ENCODE measurements around the gene MYO5C. TPM values are rescaled to one million over a fixed set of nuclear protein-coding genes. Genes with fewer than 3 reads are reported as not detected.

MYO5C gene
- total RNA-seq, 1 donor from 2014 or later = 80.0 TPM

DNA sequence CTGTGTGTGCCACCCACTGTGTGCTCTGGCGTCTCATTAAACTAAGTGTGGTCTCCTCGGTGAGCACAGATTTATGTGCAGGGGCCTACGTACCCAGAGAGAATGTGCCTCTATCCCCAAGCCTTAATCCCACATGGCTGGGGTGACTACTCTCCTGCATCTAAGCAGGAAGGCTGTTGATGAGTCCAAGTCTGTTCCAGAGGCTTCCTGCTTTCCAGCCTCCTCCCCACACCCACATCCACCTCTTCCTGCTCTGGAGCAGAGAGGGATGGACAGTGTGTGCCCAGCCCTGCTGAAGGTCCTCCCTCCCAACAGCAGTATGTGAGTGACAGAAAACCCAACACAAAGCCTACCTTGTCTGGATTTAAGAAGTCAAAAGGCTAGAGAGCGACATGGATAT is 144.3 kb downstream of the MYO5C start:
- Histone ChIP-seq H3K36me3 (peaks cover 10% of the 10 kb centered on the region), H3K27ac (no peak overlapping the region), H3K4me3 (no peak overlapping the region), H3K27me3 (no peaks in the 10 kb centered on the region), H3K9me3 (no peaks in the 10 kb centered on the region), H3K4me1 (no peaks in the 10 kb centered on the region)
- intact Hi-C loops (cut with DNase I) = no loop called here
- TF ChIP-seq, protein P1, sequence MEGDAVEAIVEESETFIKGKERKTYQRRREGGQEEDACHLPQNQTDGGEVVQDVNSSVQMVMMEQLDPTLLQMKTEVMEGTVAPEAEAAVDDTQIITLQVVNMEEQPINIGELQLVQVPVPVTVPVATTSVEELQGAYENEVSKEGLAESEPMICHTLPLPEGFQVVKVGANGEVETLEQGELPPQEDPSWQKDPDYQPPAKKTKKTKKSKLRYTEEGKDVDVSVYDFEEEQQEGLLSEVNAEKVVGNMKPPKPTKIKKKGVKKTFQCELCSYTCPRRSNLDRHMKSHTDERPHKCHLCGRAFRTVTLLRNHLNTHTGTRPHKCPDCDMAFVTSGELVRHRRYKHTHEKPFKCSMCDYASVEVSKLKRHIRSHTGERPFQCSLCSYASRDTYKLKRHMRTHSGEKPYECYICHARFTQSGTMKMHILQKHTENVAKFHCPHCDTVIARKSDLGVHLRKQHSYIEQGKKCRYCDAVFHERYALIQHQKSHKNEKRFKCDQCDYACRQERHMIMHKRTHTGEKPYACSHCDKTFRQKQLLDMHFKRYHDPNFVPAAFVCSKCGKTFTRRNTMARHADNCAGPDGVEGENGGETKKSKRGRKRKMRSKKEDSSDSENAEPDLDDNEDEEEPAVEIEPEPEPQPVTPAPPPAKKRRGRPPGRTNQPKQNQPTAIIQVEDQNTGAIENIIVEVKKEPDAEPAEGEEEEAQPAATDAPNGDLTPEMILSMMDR (IDR thresholded peaks at IDR 0.05) = no peak
- no peak for DNase-seq
- peak; percentile 39 for ATAC-seq

DNA sequence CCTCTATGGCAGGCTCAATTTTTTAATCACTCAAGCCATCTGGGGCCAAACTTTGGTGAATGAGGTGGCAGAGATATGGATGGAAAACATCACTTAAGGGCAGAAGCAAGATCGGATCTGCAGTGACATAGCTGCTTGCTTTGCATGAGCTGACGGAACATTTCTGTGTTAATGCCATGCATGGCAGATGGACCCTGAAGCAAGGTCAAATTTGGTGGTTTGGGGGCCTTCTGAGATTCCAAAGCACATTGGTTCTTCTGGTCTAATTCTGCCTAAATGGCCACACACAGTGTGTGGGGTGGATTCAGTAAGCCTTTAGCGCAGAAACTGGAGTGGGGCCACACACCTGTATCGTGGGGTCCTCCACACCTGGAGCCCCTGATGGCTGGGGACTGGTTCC is 144.7 kb downstream of the MYO5C start:
- no peaks in the 10 kb centered on the region for H3K27me3 ChIP-seq
- H3K27ac ChIP-seq = no peak overlapping the region
- DNase-seq = no peak
- H3K9me3 ChIP-seq = no peaks in the 10 kb centered on the region
- intact Hi-C loops (cut with DNase I) = no loop called here
- TF ChIP-seq, protein P1 (IDR thresholded peaks at IDR 0.05) = no peak
- peaks cover 10% of the 10 kb centered on the region for H3K36me3 ChIP-seq
- no peak overlapping the region for H3K4me3 ChIP-seq
- ATAC-seq = no peak
- no peaks in the 10 kb centered on the region for H3K4me1 ChIP-seq

DNA sequence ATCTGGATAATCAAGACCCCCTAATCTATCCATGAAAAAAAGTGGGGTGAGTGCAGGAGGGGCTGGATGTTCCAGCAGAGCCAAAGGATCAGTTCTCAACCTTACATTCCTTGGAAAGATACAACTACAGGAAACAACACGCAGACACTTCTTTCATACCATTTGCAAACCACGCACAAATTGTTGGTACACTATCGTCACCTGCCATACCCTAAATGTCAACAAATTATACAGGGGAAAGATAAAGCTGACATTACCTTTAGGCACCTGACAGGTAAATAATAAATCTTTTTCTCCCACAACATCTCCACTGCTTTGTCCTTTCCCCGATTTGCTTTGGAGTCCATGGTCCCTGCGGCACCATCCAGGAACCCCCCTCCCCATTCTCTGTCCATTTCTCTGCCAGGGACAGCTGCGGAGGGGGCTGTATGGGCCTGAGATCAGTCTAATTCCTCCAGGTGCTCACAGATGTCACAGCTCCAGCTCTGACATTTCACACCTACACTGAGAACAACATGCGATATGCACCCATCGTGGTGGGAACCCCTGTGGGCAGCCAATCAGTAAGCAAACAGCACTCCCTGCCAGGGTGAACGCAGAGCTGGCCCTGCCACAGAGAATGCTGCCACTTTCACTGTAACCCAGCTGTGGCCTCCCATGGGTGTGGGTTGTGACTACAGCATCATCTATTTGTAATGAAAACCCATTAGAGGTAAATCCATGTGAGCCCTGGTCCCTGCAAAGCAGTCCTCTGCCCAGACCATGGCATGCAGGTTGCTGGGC is 145.4 kb downstream of the MYO5C start:
- Histone ChIP-seq H3K27me3 (no peaks in the 10 kb centered on the region), H3K4me1 (no peaks in the 10 kb centered on the region), H3K27ac (no peak overlapping the region), H3K4me3 (no peak overlapping the region), H3K9me3 (no peaks in the 10 kb centered on the region), H3K36me3 (peaks cover 10% of the 10 kb centered on the region)
- ATAC-seq (no peak), DNase-seq (no peak)
- TF ChIP-seq, protein P1 (IDR thresholded peaks at IDR 0.05) = no peak
- intact Hi-C loops (cut with DNase I) = no loop called here

DNA sequence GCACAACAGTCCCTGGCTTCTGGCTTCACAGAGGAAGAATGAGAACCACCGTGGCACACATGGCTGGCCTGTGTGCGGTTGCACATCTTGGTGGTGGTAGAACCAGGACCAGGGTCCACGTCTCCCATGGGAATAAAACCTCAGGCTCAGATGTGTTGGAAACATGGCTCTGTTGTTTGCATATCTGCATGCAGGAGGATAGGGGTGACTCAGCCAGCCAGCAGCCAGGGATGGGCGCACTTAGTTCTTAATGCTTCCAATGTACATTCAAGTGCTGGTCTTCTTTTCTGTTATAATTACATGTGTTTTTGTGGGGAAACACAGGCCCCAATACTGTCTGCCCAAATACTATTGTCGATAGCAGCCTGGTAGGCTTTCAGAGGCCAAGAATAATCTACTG is 147.2 kb downstream of the MYO5C start:
- H3K36me3 ChIP-seq = peaks cover 10% of the 10 kb centered on the region
- no peak overlapping the region for H3K27ac ChIP-seq
- H3K4me1 ChIP-seq = no peaks in the 10 kb centered on the region
- DNase-seq = no peak
- no peak overlapping the region for H3K4me3 ChIP-seq
- TF ChIP-seq, protein P1 (IDR thresholded peaks at IDR 0.05) = no peak
- no peak for ATAC-seq
- H3K9me3 ChIP-seq = no peaks in the 10 kb centered on the region
- intact Hi-C loops (cut with DNase I) = no loop called here
- H3K27me3 ChIP-seq = no peaks in the 10 kb centered on the region

DNA sequence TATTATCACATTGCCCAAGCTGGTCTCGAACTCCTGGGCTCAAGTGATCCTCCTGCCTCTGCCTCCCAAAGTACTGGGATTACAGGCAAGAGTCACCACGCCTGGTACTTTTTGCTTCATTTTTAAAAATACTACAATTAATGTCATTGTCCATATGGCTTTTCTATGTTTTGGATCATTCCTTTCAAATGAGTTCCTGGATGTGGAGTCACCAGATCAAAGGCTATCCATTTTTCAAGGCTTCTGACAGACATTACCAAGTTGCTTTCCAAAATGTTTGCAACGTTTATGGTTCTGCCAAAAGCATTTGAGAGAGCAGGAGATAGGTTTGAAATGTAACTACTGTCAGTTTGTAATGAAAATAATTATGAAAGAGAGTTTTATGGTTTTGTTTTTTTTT is 148.8 kb downstream of the MYO5C start:
- intact Hi-C loops (cut with DNase I) = no loop called here
- TF ChIP-seq, protein P1 (IDR thresholded peaks at IDR 0.05) = no peak
- H3K27ac ChIP-seq = no peak overlapping the region
- H3K36me3 ChIP-seq = peaks cover 10% of the 10 kb centered on the region
- DNase-seq = no peak
- H3K4me3 ChIP-seq = no peak overlapping the region
- H3K4me1 ChIP-seq = no peaks in the 10 kb centered on the region
- no peaks in the 10 kb centered on the region for H3K9me3 ChIP-seq
- ATAC-seq = no peak
- no peaks in the 10 kb centered on the region for H3K27me3 ChIP-seq

Data from upper lobe of right lung (tissue), 1 donor.